A673 (cell line): Measurements from ENCODE around the gene INTS15. TPM values are rescaled to one million over a fixed set of nuclear protein-coding genes. Genes with fewer than 3 reads are reported as not detected.

Experiments
- BruUV-seq: library from RNA; stranded (reverse); fragments of 400-500 nt; replicated peaks from 2 replicates; lab custom pipeline; 2021; lab: Mats Ljungman, UMichigan
- CTCF ChIA-PET: fragments of 300-600 bp; sonication (Branson Sonifier 250); formaldehyde crosslinking; loops from one replicate; lab custom pipeline; 2022; ENCODE audit warnings: antibody characterized with exemption; lab: Charles Lee
- POLR2A ChIA-PET: fragments of 300-600 bp; sonication (Branson Sonifier 250); formaldehyde crosslinking; loops from one replicate; lab custom pipeline; 2022; ENCODE audit warnings: antibody characterized with exemption; ENCODE audit not compliant: low non-redundant PET; lab: Charles Lee
- DNase-seq: peaks from one replicate; pipeline ENCODE4 v3.0.0-alpha.2; 2015; ENCODE audit warnings: low spot score
- H3K27ac ChIP-seq: fragments of 200-600 bp; sonication (generic); 2 replicates; pipeline ENCODE4 v1.5.1; 2016; ENCODE audit warnings: mixed run types, low read depth, mild to moderate bottlenecking, mixed read lengths, antibody characterized with exemption, low read length; ENCODE audit not compliant: poor library complexity, severe bottlenecking
- H3K27me3 ChIP-seq: fragments of 200-600 bp; sonication (generic); replicated peaks from 2 replicates; pipeline ENCODE4 v1.6.1; 2017; ENCODE audit warnings: mixed run types, low read depth, mild to moderate bottlenecking, mixed read lengths, antibody characterized with exemption, low read length; ENCODE audit not compliant: insufficient read depth, poor library complexity
- H3K36me3 ChIP-seq: fragments of 200-600 bp; sonication (generic); 2 replicates; pipeline ENCODE4 v1.6.1; 2016; ENCODE audit warnings: mixed run types, mild to moderate bottlenecking, mixed read lengths, antibody characterized with exemption, low read length; ENCODE audit not compliant: insufficient read depth, poor library complexity, severe bottlenecking
- H3K4me1 ChIP-seq: fragments of 200-600 bp; sonication (generic); 2 replicates; pipeline ENCODE4 v1.6.1; 2017; ENCODE audit warnings: mixed run types, mild to moderate bottlenecking, mixed read lengths, antibody characterized with exemption, low read length; ENCODE audit not compliant: insufficient read depth, poor library complexity, severe bottlenecking
- H3K4me3 ChIP-seq: fragments of 200-600 bp; sonication (generic); 2 replicates; pipeline ENCODE4 v1.5.1; 2016; ENCODE audit warnings: low read depth, mixed run types, mild to moderate bottlenecking, mixed read lengths, low read length; ENCODE audit not compliant: poor library complexity, severe bottlenecking
- H3K9me3 ChIP-seq: fragments of 200-600 bp; sonication (generic); 2 replicates; pipeline ENCODE4 v1.6.1; 2016; ENCODE audit warnings: mixed run types, low read depth, mild to moderate bottlenecking, mixed read lengths, antibody characterized with exemption, low read length; ENCODE audit not compliant: poor library complexity, severe bottlenecking
- CTCF ChIP-seq: fragments of 300-800, 200-600 bp; sonication (generic); conservative IDR thresholded peaks from 2 replicates; pipeline ENCODE4 v1.5.1; 2017; ENCODE audit warnings: low read depth, mild to moderate bottlenecking, antibody characterized with exemption, low read length, moderate library complexity, mixed read lengths
- EZH2 ChIP-seq: fragments of 200-600 bp; sonication (generic); IDR thresholded peaks from 2 replicates; pipeline ENCODE4 v1.6.1; 2017; ENCODE audit warnings: borderline replicate concordance, low read depth, mild to moderate bottlenecking, mixed read lengths, antibody characterized with exemption, low read length; ENCODE audit not compliant: poor library complexity, severe bottlenecking
- intact Hi-C: fragments of 100-400 bp; cut with micrococcal nuclease; formaldehyde crosslinking; loops from one replicate; pipeline ENCODE4 v1.10.0; 2022; ENCODE audit not compliant: unreplicated experiment
- total RNA-seq: library from RNA; stranded (reverse); gene quantifications from 2 replicates; pipeline ENCODE4 v1.2.3, GENCODE V29; 2021

INTS15 gene
- total RNA-seq, 1 experiment from 2014 or later = 39.7 TPM

GRCh38 chr7:6654113-6654841 is 64.5 kb downstream of the INTS15 start:
- Histone ChIP-seq H3K4me1 (peaks cover 3% of the 10 kb centered on the region), H3K27ac (no peak overlapping the region), H3K27me3 (no peaks in the 10 kb centered on the region), H3K36me3 (peaks cover 18% of the 10 kb centered on the region), H3K9me3 (no peaks in the 10 kb centered on the region), H3K4me3 (no peak overlapping the region)
- BruUV-seq = no TSS peak
- intact Hi-C loops = no loop called here
- no peak for TF ChIP-seq CTCF
- TF ChIP-seq EZH2 = no peak
- no peak for DNase-seq
- ChIA-PET POLR2A (no interaction called here), CTCF (no interaction called here)

GRCh38 chr7:6654842-6655610 is 65.2 kb downstream of the INTS15 start:
- BruUV-seq = no TSS peak
- Histone ChIP-seq H3K27me3 (no peaks in the 10 kb centered on the region), H3K4me3 (no peak overlapping the region), H3K27ac (no peak overlapping the region), H3K36me3 (peaks cover 18% of the 10 kb centered on the region), H3K9me3 (no peaks in the 10 kb centered on the region), H3K4me1 (peaks cover 7% of the 10 kb centered on the region)
- intact Hi-C loops = no loop called here
- CTCF ChIA-PET = no interaction called here
- no peak for DNase-seq
- TF ChIP-seq EZH2 (no peak), CTCF (no peak)
- POLR2A ChIA-PET = no interaction called here

GRCh38 chr7:6655636-6656385 is 66.0 kb downstream of the INTS15 start:
- Histone ChIP-seq H3K36me3 (peaks cover 18% of the 10 kb centered on the region), H3K27me3 (no peaks in the 10 kb centered on the region), H3K27ac (no peak overlapping the region), H3K4me1 (peaks cover 7% of the 10 kb centered on the region), H3K9me3 (no peaks in the 10 kb centered on the region), H3K4me3 (no peak overlapping the region)
- BruUV-seq = no TSS peak
- no peak for DNase-seq
- intact Hi-C loops = no loop called here
- ChIA-PET POLR2A (no interaction called here), CTCF (no interaction called here)
- TF ChIP-seq CTCF (no peak), EZH2 (no peak)
